GM12874 (cell line): Measurements from ENCODE around the gene MS4A10.

Experiments used
- TF ChIP-seq, protein P1 (sequence below): IDR thresholded peaks from 2 replicates; pipeline ENCODE4 v1.5.1; 2011; ENCODE audit warnings: low read depth, mild to moderate bottlenecking, control low read depth, low read length, moderate library complexity; ENCODE audit not compliant: insufficient read depth

Gene MS4A10

DNA sequence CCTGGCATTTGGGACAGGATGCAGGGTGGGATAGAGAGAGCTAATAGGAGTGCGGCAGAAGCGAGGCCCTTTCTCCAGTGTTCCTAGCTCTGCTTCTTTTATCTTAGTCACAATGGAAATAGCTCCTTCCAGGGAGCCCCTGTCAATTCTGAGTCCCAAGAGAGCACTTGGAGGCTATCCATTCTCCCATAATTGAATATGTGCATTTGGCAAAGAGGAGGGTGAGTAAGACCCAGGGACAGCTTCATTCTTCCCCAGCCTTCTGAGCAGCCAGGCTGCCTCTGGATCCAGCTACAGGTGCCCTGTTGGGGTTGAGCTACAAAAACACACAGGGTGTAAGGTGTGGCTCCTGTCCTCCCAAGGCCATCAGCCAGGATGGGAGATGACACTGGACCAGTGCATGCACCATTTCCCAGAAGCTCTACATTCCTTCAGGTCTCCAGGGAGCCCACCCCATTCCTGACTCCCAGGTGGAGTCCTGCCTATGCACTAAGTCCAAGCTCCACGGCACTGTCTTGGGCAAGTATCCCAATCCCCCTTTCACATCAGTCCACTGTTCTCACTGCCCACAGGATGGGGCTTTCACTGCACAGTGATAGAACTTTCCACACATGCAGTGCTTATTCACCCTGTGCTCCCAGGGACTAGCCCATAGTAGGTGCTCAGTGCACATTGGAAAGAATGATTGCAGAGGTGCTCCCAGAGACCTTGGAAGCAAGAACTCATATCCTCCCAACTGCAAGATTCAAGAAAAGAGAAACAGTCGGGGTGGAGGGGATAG is 6.2 kb downstream of the MS4A10 start:
- TF ChIP-seq, protein P1, sequence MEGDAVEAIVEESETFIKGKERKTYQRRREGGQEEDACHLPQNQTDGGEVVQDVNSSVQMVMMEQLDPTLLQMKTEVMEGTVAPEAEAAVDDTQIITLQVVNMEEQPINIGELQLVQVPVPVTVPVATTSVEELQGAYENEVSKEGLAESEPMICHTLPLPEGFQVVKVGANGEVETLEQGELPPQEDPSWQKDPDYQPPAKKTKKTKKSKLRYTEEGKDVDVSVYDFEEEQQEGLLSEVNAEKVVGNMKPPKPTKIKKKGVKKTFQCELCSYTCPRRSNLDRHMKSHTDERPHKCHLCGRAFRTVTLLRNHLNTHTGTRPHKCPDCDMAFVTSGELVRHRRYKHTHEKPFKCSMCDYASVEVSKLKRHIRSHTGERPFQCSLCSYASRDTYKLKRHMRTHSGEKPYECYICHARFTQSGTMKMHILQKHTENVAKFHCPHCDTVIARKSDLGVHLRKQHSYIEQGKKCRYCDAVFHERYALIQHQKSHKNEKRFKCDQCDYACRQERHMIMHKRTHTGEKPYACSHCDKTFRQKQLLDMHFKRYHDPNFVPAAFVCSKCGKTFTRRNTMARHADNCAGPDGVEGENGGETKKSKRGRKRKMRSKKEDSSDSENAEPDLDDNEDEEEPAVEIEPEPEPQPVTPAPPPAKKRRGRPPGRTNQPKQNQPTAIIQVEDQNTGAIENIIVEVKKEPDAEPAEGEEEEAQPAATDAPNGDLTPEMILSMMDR, result no peak

GRCh38 chr11:60792521-60792920 is 7.4 kb downstream of the MS4A10 start:
- TF ChIP-seq, protein P1, result no peak

DNA sequence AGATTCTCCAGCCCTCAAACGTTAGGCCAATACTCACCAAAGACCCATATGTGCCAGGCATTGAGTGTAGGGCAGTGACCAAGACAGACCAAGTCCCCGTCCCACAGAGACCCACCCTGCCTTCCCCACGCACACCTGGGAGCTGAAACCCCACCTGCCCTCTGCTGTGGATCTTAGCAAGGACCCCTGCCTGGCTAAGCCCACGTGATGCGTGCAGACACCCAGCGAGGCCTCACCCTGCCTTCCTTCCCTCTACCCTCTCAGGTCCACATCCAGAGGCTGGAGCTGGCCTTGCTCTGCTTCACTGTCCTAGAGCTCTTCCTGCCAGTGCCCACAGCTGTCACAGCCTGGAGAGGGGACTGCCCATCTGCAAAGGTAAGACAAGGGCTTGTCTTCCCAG is 10.2 kb downstream of the MS4A10 start:
- TF ChIP-seq, protein P1, result no peak

GRCh38 chr11:60797846-60798630 is 12.9 kb downstream of the MS4A10 start:
- TF ChIP-seq, protein P1, result no peak

DNA sequence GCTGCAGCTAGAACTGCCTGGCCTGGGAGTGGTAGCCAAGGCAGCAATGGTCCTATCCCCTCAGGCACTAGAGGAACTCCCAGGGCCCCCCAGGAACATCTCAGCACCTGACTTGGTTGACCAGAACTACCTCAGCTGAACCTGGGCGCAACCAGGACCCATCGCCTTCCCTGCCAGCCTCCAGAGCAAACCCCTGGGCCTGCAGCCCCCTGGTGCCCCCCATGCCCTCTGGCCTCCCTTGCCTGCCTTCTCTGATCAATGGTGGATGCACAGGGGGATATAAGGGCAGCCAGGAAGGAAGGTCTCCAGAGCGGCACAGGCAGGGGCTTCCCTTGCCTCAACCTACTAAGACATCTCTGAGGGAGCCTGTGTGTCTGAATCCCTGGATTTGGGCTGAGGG is 13.5 kb downstream of the MS4A10 start:
- TF ChIP-seq, protein P1, result no peak

- TF ChIP-seq, protein P1, result no peak
Observed at GRCh38 chr11:60801194-60801593, 16.1 kb downstream of the MS4A10 start.

GRCh38 chr11:60803273-60803936 is 18.3 kb downstream of the MS4A10 start:
- TF ChIP-seq, protein P1, result no peak
